ENCODE results near the gene NBPF1. TPM values are rescaled to one million over a fixed set of nuclear protein-coding genes. Genes with fewer than 3 reads are reported as not detected.
"Not testable (repeated sequence)": the region's sequence is repeated elsewhere in the genome, so short reads cannot be mapped to it uniquely, and the experiment has no call there.

NBPF1 gene
- total and polyA plus RNA-seq, 2 donors, result 5.1 to 7.2 TPM

DNA sequence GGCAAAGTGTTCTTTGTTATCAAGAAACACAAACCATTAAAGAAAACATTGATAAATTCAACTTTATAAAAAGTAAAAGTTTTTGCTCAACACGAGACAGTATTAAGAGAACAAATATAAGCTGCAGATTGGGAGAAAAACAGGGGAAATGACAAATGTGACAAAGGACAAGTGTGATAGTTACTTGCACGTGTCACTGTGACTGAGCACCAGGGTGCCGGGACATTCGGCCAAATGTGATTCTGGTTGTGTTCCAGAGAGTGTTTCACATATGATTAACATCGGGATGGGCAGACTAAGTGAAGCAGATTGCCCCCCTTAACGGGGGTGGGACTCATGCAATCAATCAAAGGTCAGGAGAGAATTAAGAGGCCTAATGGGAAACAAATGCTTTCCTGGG is 52.9 kb downstream of the NBPF1 start:
- WGBS, result 94% methylated on average over 4 of the region's 6 CpGs
- DNase-seq (ENCODE audit: low read depth in 6 of 9, low spot score in 9 of 9), result not testable (repeated sequence)

DNA sequence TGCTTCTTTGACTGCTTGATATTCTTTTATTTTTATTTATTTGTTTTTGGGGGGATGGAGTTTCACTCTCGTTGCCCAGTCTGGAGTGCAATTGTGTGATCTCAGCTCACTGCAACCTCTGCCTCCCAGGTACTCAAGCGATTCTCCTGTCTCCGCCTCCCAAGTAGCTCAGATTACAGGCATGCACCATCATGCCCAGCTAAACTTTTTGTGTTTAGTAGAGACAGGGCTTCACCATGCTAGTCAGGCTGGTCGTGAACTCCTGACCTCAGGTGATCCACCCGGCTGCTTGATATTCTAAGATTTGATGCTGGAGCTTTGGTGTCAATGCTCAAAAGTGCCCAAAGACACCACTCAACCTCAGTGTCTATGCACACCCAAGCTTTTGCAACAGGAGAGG is 53.7 kb downstream of the NBPF1 start:
- not testable (repeated sequence) for H3K4me1 ChIP-seq (ENCODE audit: control insufficient read depth in 2 of 2, insufficient read depth in 2 of 2, low read length in 2 of 2); H3K36me3 ChIP-seq (ENCODE audit: control insufficient read depth in 2 of 2, insufficient read depth in 2 of 2, low read length in 1 of 2); H3K27me3 ChIP-seq (ENCODE audit: control insufficient read depth in 2 of 2, insufficient read depth in 1 of 2, low read length in 1 of 2); H3K27ac ChIP-seq (ENCODE audit: low read depth in 1 of 2, low read length in 1 of 2); DNase-seq (ENCODE audit: low read depth in 6 of 9, low spot score in 9 of 9); H3K9me3 ChIP-seq (ENCODE audit: control insufficient read depth in 2 of 2, insufficient read depth in 1 of 2, low read length in 1 of 2); H3K4me3 ChIP-seq (ENCODE audit: low read length in 2 of 2)
- whole genome bisulfite sequencing, result no CpG with 5 or more reads among the region's 5 CpGs

More for the DNA sequence above, 52.9 kb downstream of the NBPF1 start:
- H3K9me3 ChIP-seq (ENCODE audit: control insufficient read depth in 2 of 2, insufficient read depth in 1 of 2, low read length in 1 of 2); H3K4me1 ChIP-seq (ENCODE audit: control insufficient read depth in 2 of 2, insufficient read depth in 2 of 2, low read length in 2 of 2); H3K27me3 ChIP-seq (ENCODE audit: control insufficient read depth in 2 of 2, insufficient read depth in 1 of 2, low read length in 1 of 2); H3K36me3 ChIP-seq (ENCODE audit: control insufficient read depth in 2 of 2, insufficient read depth in 2 of 2, low read length in 1 of 2); H3K4me3 ChIP-seq (ENCODE audit: low read length in 2 of 2); H3K27ac ChIP-seq (ENCODE audit: low read depth in 1 of 2, low read length in 1 of 2): not testable (repeated sequence)

DNA sequence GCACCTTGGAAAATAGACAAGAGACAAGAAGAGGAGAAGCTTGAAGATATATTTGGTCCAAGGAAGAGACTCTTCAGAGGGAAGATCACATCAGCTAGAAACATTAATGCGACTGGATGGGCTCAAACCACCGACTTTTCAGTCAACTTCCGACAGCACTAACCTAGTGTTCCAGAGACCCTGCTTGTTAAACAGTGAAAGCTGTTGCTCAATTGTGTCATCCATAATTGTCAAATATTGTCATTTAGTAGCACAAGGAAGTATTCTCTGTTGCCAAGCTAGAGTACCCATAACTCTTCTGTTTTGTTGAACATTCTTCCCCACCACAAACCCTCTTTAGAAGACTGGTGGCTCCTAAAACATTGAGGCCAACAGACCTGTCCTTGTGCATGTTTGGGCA is 56.3 kb downstream of the NBPF1 start:
- not testable (repeated sequence) for H3K36me3 ChIP-seq (ENCODE audit: control insufficient read depth in 2 of 2, insufficient read depth in 2 of 2, low read length in 1 of 2); H3K27me3 ChIP-seq (ENCODE audit: control insufficient read depth in 2 of 2, insufficient read depth in 1 of 2, low read length in 1 of 2); H3K4me1 ChIP-seq (ENCODE audit: control insufficient read depth in 2 of 2, insufficient read depth in 2 of 2, low read length in 2 of 2); H3K4me3 ChIP-seq (ENCODE audit: low read length in 2 of 2); H3K9me3 ChIP-seq (ENCODE audit: control insufficient read depth in 2 of 2, insufficient read depth in 1 of 2, low read length in 1 of 2); DNase-seq (ENCODE audit: low read depth in 6 of 9, low spot score in 9 of 9); H3K27ac ChIP-seq (ENCODE audit: low read depth in 1 of 2, low read length in 1 of 2)
- WGBS, result 100% methylated on average over 3 of the region's 3 CpGs

DNA sequence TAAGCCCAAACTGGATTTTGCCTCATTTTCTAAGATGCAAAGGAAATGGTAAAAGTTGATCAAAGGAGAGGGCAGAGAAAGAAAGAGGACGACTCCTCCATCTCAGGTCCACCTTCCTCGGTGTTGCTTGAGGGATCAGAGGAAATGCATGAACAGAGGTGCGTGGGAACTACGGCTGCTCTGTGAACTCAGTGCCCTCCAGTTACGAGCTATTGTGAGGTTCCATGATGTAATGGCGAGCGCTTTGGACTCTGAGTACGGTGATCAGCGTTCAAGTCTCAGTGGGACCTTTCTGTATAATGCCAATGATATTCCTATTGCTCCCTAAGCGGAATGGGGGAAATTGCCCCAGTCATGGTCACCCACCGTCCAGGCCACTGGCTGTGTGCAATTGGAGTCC is 60.1 kb downstream of the NBPF1 start:
- H3K4me3 ChIP-seq (ENCODE audit: low read length in 2 of 2); H3K9me3 ChIP-seq (ENCODE audit: control insufficient read depth in 2 of 2, insufficient read depth in 1 of 2, low read length in 1 of 2); H3K27ac ChIP-seq (ENCODE audit: low read depth in 1 of 2, low read length in 1 of 2); H3K27me3 ChIP-seq (ENCODE audit: control insufficient read depth in 2 of 2, insufficient read depth in 1 of 2, low read length in 1 of 2); H3K4me1 ChIP-seq (ENCODE audit: control insufficient read depth in 2 of 2, insufficient read depth in 2 of 2, low read length in 2 of 2); H3K36me3 ChIP-seq (ENCODE audit: control insufficient read depth in 2 of 2, insufficient read depth in 2 of 2, low read length in 1 of 2); DNase-seq (ENCODE audit: low read depth in 6 of 9, low spot score in 9 of 9): not testable (repeated sequence)
- WGBS, result 98% methylated on average over 9 of the region's 11 CpGs

DNA sequence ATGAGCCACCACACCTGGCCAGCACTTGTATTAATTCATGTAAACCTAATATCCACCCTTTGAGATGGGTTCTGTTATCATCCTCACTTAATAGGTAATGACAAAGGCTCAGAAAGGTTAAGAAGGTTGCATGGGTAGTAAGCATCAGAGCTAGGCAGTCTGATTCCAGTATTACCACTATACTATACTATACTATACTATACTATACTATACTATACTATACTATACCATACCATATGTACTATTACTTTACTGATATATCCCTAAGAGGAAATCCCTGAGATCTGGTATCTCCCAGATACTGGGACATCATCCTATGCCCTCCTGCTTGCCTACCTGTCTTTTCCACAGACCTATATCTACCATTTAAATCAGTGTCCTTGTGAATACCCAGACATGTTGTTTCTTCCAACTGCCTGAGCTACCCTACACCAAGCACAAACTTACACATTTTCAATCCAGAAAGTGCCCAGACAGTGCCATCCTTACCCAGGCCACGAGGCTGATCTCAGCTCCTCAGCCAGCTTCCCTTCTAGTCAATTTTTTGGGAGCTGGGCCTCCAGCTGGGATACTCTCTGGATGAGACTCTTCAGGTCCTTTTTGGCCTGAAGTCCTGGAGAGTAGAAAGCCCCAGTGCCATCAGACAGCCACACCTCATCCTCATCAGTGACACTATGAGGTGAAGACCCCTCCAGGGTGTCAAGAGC is 63.0 kb downstream of the NBPF1 start:
- not testable (repeated sequence) for H3K36me3 ChIP-seq (ENCODE audit: control insufficient read depth in 2 of 2, insufficient read depth in 2 of 2, low read length in 1 of 2); H3K9me3 ChIP-seq (ENCODE audit: control insufficient read depth in 2 of 2, insufficient read depth in 1 of 2, low read length in 1 of 2); H3K4me3 ChIP-seq (ENCODE audit: low read length in 2 of 2); H3K4me1 ChIP-seq (ENCODE audit: control insufficient read depth in 2 of 2, insufficient read depth in 2 of 2, low read length in 2 of 2); DNase-seq (ENCODE audit: low read depth in 6 of 9, low spot score in 9 of 9); H3K27ac ChIP-seq (ENCODE audit: low read depth in 1 of 2, low read length in 1 of 2)
- H3K27me3 ChIP-seq (ENCODE audit: control insufficient read depth in 2 of 2, insufficient read depth in 1 of 2, low read length in 1 of 2), result peaks cover 0 to 13% of the 10 kb centered on the region in 2 donors
- WGBS, result 77% methylated on average over 1 of the region's 1 CpG

DNA sequence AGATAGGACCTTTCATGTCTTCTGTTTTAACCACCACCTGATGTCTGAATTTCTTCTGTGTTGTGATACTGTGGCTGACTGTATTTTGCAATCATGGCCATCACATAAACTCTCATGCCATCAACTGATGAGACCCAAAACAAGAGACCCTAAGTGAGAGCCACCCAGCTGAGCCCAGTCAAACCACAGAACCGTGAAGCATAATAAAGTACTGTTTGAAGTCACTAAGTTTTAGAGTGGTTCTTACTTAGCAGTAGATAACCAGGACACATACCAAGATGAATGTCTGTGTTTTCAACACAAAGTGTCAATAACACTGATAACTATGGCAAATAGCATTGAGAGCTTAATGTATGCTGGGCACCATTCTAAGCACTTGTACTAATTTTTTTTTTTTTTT is 63.8 kb downstream of the NBPF1 start:
- not testable (repeated sequence) for H3K36me3 ChIP-seq (ENCODE audit: control insufficient read depth in 2 of 2, insufficient read depth in 2 of 2, low read length in 1 of 2); H3K4me3 ChIP-seq (ENCODE audit: low read length in 2 of 2); H3K4me1 ChIP-seq (ENCODE audit: control insufficient read depth in 2 of 2, insufficient read depth in 2 of 2, low read length in 2 of 2); DNase-seq (ENCODE audit: low read depth in 6 of 9, low spot score in 9 of 9); H3K9me3 ChIP-seq (ENCODE audit: control insufficient read depth in 2 of 2, insufficient read depth in 1 of 2, low read length in 1 of 2); H3K27ac ChIP-seq (ENCODE audit: low read depth in 1 of 2, low read length in 1 of 2)
- peaks cover 0 to 20% of the 10 kb centered on the region in 2 donors for H3K27me3 ChIP-seq (ENCODE audit: control insufficient read depth in 2 of 2, insufficient read depth in 1 of 2, low read length in 1 of 2)
- 80% methylated on average over 1 of the region's 1 CpG for WGBS

DNA sequence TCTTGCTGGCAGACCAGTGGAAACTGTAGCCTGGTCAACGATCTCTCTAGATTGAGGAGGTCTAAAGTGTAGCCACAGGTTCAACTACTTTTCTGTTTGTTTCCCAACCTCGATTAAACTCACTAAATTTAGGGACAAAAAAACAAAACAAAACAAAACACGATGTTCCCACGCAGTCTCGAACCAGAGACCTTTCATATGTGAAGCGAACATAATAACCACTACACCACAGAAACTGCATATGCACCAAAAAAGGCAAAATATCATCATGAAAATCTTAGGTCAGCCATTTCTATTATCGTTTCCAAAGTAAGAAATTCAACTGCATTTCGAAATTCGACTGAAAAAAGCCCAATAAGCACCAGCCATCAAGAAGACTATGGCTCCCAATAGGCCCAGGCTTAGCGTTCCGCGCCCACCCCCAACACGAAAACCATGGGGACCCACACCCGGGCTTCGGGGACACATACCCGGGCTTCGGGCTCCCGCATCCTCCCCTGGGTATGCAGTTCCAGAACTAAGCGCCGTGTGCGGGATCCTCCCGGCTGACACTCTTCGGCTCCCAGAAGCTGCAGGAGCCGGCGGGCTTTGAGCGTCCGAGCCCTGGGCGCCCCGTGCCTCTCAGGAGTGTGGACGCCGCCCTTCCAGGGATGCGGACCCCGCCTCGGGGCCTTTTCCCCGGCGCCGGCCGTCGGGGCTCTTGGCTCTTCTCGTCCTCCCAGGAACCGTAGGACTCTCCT is 65.7 kb downstream of the NBPF1 start:
- H3K4me3 ChIP-seq (ENCODE audit: low read length in 2 of 2); DNase-seq (ENCODE audit: low read depth in 6 of 9, low spot score in 9 of 9); H3K4me1 ChIP-seq (ENCODE audit: control insufficient read depth in 2 of 2, insufficient read depth in 2 of 2, low read length in 2 of 2); H3K36me3 ChIP-seq (ENCODE audit: control insufficient read depth in 2 of 2, insufficient read depth in 2 of 2, low read length in 1 of 2); H3K9me3 ChIP-seq (ENCODE audit: control insufficient read depth in 2 of 2, insufficient read depth in 1 of 2, low read length in 1 of 2); H3K27ac ChIP-seq (ENCODE audit: low read depth in 1 of 2, low read length in 1 of 2): not testable (repeated sequence)
- 82% methylated on average over 8 of the region's 41 CpGs for WGBS
- peaks cover 0 to 20% of the 10 kb centered on the region in 2 donors for H3K27me3 ChIP-seq (ENCODE audit: control insufficient read depth in 2 of 2, insufficient read depth in 1 of 2, low read length in 1 of 2)

DNA sequence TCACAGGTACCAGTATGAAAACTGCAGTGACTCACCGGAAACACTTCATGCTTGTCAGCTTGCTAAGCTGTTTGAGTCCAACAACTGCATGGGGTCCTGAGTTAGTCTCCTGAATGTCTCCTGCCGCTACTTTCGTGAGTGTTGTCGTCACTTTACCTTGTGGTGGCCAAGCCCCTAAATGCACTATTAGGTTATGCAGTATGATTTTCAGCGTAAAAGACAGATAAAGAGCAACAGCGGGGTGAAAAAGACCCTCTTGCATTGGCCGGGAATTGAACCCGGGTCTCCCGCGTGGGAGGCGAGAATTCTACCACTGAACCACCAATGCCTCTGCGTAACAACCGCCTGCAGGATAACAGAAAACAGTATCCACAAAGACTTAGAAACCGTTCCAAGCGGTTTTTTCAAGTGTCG is 67.7 kb downstream of the NBPF1 start:
- not testable (repeated sequence) for H3K9me3 ChIP-seq (ENCODE audit: control insufficient read depth in 2 of 2, insufficient read depth in 1 of 2, low read length in 1 of 2); H3K27ac ChIP-seq (ENCODE audit: low read depth in 1 of 2, low read length in 1 of 2); H3K36me3 ChIP-seq (ENCODE audit: control insufficient read depth in 2 of 2, insufficient read depth in 2 of 2, low read length in 1 of 2); H3K4me3 ChIP-seq (ENCODE audit: low read length in 2 of 2); H3K4me1 ChIP-seq (ENCODE audit: control insufficient read depth in 2 of 2, insufficient read depth in 2 of 2, low read length in 2 of 2)
- H3K27me3 ChIP-seq (ENCODE audit: control insufficient read depth in 2 of 2, insufficient read depth in 1 of 2, low read length in 1 of 2), result peaks cover 0 to 20% of the 10 kb centered on the region in 2 donors
- 69% methylated on average over 12 of the region's 16 CpGs for WGBS
- peak in 1 of 9 donors; percentile 13 for DNase-seq (ENCODE audit: low read depth in 6 of 9, low spot score in 9 of 9)

DNA sequence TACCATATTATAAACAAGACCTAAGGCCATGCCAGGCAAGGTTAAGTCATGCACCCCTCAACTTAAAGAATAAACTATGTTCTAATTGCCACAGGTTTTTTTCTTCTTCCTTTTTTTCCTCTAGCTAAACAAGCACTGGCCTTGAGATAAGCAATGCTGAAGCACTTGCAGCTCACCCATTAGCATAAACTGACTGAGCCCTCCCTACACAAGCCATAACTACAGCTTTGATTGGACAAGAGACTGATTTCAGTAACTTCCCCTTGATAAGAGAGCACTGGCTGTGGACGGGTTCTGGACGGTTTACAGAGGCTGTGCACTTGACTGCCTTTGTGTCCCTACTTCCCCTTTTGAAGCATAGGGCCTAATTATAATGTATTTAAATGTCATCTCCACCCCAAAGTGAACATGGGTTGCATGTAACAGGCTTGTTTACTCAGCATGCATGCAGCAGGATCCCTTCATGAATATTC is 72.9 kb downstream of the NBPF1 start:
- H3K4me3 ChIP-seq (ENCODE audit: low read length in 2 of 2); DNase-seq (ENCODE audit: low read depth in 6 of 9, low spot score in 9 of 9); H3K36me3 ChIP-seq (ENCODE audit: control insufficient read depth in 2 of 2, insufficient read depth in 2 of 2, low read length in 1 of 2); H3K9me3 ChIP-seq (ENCODE audit: control insufficient read depth in 2 of 2, insufficient read depth in 1 of 2, low read length in 1 of 2); H3K27ac ChIP-seq (ENCODE audit: low read depth in 1 of 2, low read length in 1 of 2); H3K4me1 ChIP-seq (ENCODE audit: control insufficient read depth in 2 of 2, insufficient read depth in 2 of 2, low read length in 2 of 2): not testable (repeated sequence)
- H3K27me3 ChIP-seq (ENCODE audit: control insufficient read depth in 2 of 2, insufficient read depth in 1 of 2, low read length in 1 of 2), result peaks cover 0 to 21% of the 10 kb centered on the region in 2 donors
- 17% methylated on average over 1 of the region's 2 CpGs for WGBS

All from thymus (tissue), 11 donors.